GM06990 (cell line): Measurements from ENCODE around the gene RBKS.
A peak's percentile ranks its signal among the peaks of the same experiment; 100 is the strongest.

ENCODE experiments used
- DNase-seq: peaks from one replicate; pipeline ENCODE4 v3.0.0-alpha.2; 2011; ENCODE audit not compliant: insufficient read length; ENCODE audit errors: extremely low read depth
- H3K27me3 ChIP-seq: replicated peaks from 2 replicates; pipeline ENCODE4 v1.6.0; 2011; ENCODE audit warnings: low read length; ENCODE audit not compliant: control insufficient read depth, insufficient read depth
- H3K36me3 ChIP-seq: 2 replicates; pipeline ENCODE4 v1.5.1; 2011; ENCODE audit warnings: low read length; ENCODE audit not compliant: control insufficient read depth, insufficient read depth
- H3K4me3 ChIP-seq: replicated peaks from 2 replicates; pipeline ENCODE4 v1.5.1; 2011; ENCODE audit warnings: low read depth, mild to moderate bottlenecking, control low read depth, low read length
- TF ChIP-seq, protein P1 (sequence below): IDR thresholded peaks from 2 replicates; pipeline ENCODE4 v1.5.1; 2011; ENCODE audit warnings: low read length, control low read depth, mild to moderate bottlenecking, inconsistent platforms; ENCODE audit not compliant: insufficient read depth, poor library complexity, severe bottlenecking

The RBKS gene

GRCh38 chr2:27779417-27780055, 110.7 kb downstream of the RBKS start:
- TF ChIP-seq, protein P1, sequence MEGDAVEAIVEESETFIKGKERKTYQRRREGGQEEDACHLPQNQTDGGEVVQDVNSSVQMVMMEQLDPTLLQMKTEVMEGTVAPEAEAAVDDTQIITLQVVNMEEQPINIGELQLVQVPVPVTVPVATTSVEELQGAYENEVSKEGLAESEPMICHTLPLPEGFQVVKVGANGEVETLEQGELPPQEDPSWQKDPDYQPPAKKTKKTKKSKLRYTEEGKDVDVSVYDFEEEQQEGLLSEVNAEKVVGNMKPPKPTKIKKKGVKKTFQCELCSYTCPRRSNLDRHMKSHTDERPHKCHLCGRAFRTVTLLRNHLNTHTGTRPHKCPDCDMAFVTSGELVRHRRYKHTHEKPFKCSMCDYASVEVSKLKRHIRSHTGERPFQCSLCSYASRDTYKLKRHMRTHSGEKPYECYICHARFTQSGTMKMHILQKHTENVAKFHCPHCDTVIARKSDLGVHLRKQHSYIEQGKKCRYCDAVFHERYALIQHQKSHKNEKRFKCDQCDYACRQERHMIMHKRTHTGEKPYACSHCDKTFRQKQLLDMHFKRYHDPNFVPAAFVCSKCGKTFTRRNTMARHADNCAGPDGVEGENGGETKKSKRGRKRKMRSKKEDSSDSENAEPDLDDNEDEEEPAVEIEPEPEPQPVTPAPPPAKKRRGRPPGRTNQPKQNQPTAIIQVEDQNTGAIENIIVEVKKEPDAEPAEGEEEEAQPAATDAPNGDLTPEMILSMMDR: no peak
- H3K27me3 ChIP-seq: no peaks in the 10 kb centered on the region
- H3K4me3 ChIP-seq: no peak overlapping the region
- H3K36me3 ChIP-seq: peaks cover 3% of the 10 kb centered on the region
- DNase-seq: no peak

- DNase-seq: no peak
- Histone ChIP-seq H3K27me3 (no peaks in the 10 kb centered on the region), H3K36me3 (peaks cover 3% of the 10 kb centered on the region), H3K4me3 (no peak overlapping the region)
- TF ChIP-seq, protein P1: no peak
Measured at GRCh38 chr2:27776696-27777095, 113.5 kb downstream of the RBKS start.

DNA sequence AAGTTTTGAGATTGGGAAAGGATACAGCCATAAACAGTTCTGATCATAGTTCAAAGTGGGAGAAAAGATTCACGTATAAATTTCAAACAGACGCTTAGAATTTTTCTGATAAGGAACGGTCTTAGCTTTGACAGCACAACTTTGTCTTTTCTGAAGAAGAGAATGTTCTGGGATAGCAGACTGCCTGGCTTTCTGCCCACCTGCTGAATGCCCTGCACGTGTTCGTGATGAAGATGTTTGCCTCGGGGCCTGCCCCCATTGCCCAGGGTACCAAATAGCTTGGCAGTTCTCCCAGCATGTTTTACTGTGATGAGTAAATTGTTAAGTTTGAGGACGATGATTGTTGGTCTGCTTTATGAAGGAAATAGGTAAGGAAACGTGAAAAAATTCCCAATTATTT, 114.1 kb downstream of the RBKS start:
- H3K27me3 ChIP-seq: no peaks in the 10 kb centered on the region
- H3K36me3 ChIP-seq: peaks cover 3% of the 10 kb centered on the region
- TF ChIP-seq, protein P1: no peak
- no peak for DNase-seq
- H3K4me3 ChIP-seq: no peak overlapping the region

- TF ChIP-seq, protein P1: no peak
- Histone ChIP-seq H3K4me3 (no peak overlapping the region), H3K36me3 (peaks cover 3% of the 10 kb centered on the region), H3K27me3 (no peaks in the 10 kb centered on the region)
- no peak for DNase-seq
Measured at GRCh38 chr2:27773959-27774358, 116.2 kb downstream of the RBKS start.

DNA sequence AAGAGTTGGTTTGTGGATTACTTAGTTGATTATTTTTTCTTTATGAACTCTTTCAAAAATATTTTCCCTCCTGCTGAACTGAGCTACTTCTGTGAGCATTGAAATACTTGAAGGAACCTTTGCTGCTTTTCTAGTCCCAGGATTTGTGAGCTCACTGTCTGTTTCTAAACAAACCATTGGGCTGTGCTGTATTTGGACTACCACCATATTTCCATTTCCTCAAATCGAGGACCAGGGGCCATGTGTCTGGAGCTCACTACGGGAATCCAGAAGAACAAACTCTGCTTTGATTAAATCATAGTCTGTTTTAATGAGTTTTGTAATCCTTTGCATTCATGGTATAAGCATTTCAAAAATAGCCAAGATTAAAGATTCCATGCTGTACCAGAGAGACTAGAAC, 117.4 kb downstream of the RBKS start:
- TF ChIP-seq, protein P1: no peak
- DNase-seq: no peak
- Histone ChIP-seq H3K36me3 (peaks cover 3% of the 10 kb centered on the region), H3K4me3 (peak overlapping the region; percentile 94), H3K27me3 (no peaks in the 10 kb centered on the region)
